ENCODE results near the gene ADGRG2. TPM values are rescaled to one million over a fixed set of nuclear protein-coding genes. Genes with fewer than 3 reads are reported as not detected.

The ADGRG2 gene
- total RNA-seq (ENCODE audit: insufficient read depth, low replicate concordance): 1.9 TPM

GRCh38 chrX:19121898-19122640, at the start of gene ADGRG2:
ADGRG2 (minus strand) TSS chrX:19122468; CDS start chrX:19068834, 53,634 bp downstream.
- peak; percentile 7 for DNase-seq (ENCODE audit: low spot score)

- DNase-seq (ENCODE audit: low spot score): no peak
Measured at GRCh38 chrX:19168609-19169008, 46.3 kb upstream of the ADGRG2 start.

GRCh38 chrX:19162851-19163250, 40.6 kb upstream of the ADGRG2 start:
- DNase-seq (ENCODE audit: low spot score): no peak

GRCh38 chrX:19156186-19156585, 33.9 kb upstream of the ADGRG2 start:
- DNase-seq (ENCODE audit: low spot score): no peak

- no peak for DNase-seq (ENCODE audit: low spot score)
Measured at GRCh38 chrX:19152762-19153161, 30.5 kb upstream of the ADGRG2 start.

GRCh38 chrX:19137067-19137466, 14.8 kb upstream of the ADGRG2 start:
- DNase-seq (ENCODE audit: low spot score): no peak

- DNase-seq (ENCODE audit: low spot score): no peak
Measured at GRCh38 chrX:19133784-19134183, 11.5 kb upstream of the ADGRG2 start.

- no peak for DNase-seq (ENCODE audit: low spot score)
Measured at GRCh38 chrX:19133231-19133630, 11.0 kb upstream of the ADGRG2 start.

GRCh38 chrX:19130628-19131027, 8.4 kb upstream of the ADGRG2 start:
- no peak for DNase-seq (ENCODE audit: low spot score)

GRCh38 chrX:19129694-19130093, 7.4 kb upstream of the ADGRG2 start:
- no peak for DNase-seq (ENCODE audit: low spot score)

GRCh38 chrX:19127649-19128168, 5.4 kb upstream of the ADGRG2 start:
- DNase-seq (ENCODE audit: low spot score): no peak

- no peak for DNase-seq (ENCODE audit: low spot score)
Measured at GRCh38 chrX:19122641-19123009, 357 bp upstream of the ADGRG2 start.

- DNase-seq (ENCODE audit: low spot score): no peak
Measured at GRCh38 chrX:19121466-19121865, 802 bp downstream of the ADGRG2 start.

GRCh38 chrX:19110642-19111041, 11.6 kb downstream of the ADGRG2 start:
- DNase-seq (ENCODE audit: low spot score): no peak

GRCh38 chrX:19107035-19107434, 15.2 kb downstream of the ADGRG2 start:
- DNase-seq (ENCODE audit: low spot score): no peak

- no peak for DNase-seq (ENCODE audit: low spot score)
Measured at GRCh38 chrX:19100586-19100985, 21.7 kb downstream of the ADGRG2 start.

GRCh38 chrX:19097553-19098283, 24.6 kb downstream of the ADGRG2 start:
- DNase-seq (ENCODE audit: low spot score): no peak

- DNase-seq (ENCODE audit: low spot score): no peak
Measured at GRCh38 chrX:19096586-19096985, 25.7 kb downstream of the ADGRG2 start.

GRCh38 chrX:19094654-19095053, 27.6 kb downstream of the ADGRG2 start:
- no peak for DNase-seq (ENCODE audit: low spot score)

GRCh38 chrX:19091596-19091995, 30.7 kb downstream of the ADGRG2 start:
- DNase-seq (ENCODE audit: low spot score): no peak

GRCh38 chrX:19089555-19090040, 32.7 kb downstream of the ADGRG2 start:
- no peak for DNase-seq (ENCODE audit: low spot score)

GRCh38 chrX:19086102-19086772, 36.0 kb downstream of the ADGRG2 start:
- no peak for DNase-seq (ENCODE audit: low spot score)

Measured in umbilical cord (tissue), 2 donors.